Activated CD4-positive, alpha-beta T cell treated with anti-CD3 and anti-CD28 coated beads for 36 hours (primary cell): ENCODE results near the gene NKAIN1. TPM values are rescaled to one million over a fixed set of nuclear protein-coding genes. Genes with fewer than 3 reads are reported as not detected.

Source experiments
- ATAC-seq: fragments of 200-7000 bp; cut with Tn5 transposase; one replicate; pipeline ENCODE4 v1.10.0; 2021; ENCODE audit warnings: mild to moderate bottlenecking, moderate library complexity
- CTCF ChIA-PET: fragments of 350-600 bp; sonication (Branson Sonifier 250); formaldehyde crosslinking; loops from one replicate; lab custom pipeline; 2021; ENCODE audit warnings: antibody characterized with exemption; lab: Charles Lee
- POLR2A ChIA-PET: fragments of 350-600 bp; sonication (Branson Sonifier 250); formaldehyde crosslinking; loops from one replicate; lab custom pipeline; 2021; ENCODE audit warnings: antibody characterized with exemption, inconsistent platforms; lab: Charles Lee
- DNase-seq: peaks from one replicate; pipeline ENCODE4 v3.0.0-alpha.2; 2020
- H3K27ac Mint-ChIP-seq: one replicate; pipeline ENCODE4 v1.8.0; 2021; ENCODE audit warnings: mixed read lengths
- H3K27me3 Mint-ChIP-seq: one replicate; pipeline ENCODE4 v1.8.0; 2021; ENCODE audit warnings: mixed read lengths
- H3K36me3 Mint-ChIP-seq: one replicate; pipeline ENCODE4 v1.8.0; 2021; ENCODE audit warnings: low read depth, mixed read lengths
- H3K4me1 Mint-ChIP-seq: one replicate; pipeline ENCODE4 v1.8.0; 2021; ENCODE audit warnings: mixed read lengths
- H3K4me3 Mint-ChIP-seq: one replicate; pipeline ENCODE4 v1.8.0; 2021; ENCODE audit warnings: mild to moderate bottlenecking, moderate library complexity, mixed read lengths
- H3K9me3 Mint-ChIP-seq: one replicate; pipeline ENCODE4 v1.8.0; 2021; ENCODE audit warnings: low read depth, mixed read lengths
- intact Hi-C, 2 experiments: fragments of 100-400 bp; cut with DNase I in 1 of 2; cut with micrococcal nuclease in 1 of 2; formaldehyde crosslinking; loops; one replicate each; pipeline versions ENCODE4 v1.14.2 to v1.15.1; 2022 to 2024; cut with DNase I, micrococcal nuclease
- total RNA-seq, 2 experiments: library from RNA; stranded (reverse); gene quantifications; one replicate each; pipeline ENCODE4 v1.2.3, GENCODE V29; 2021

NKAIN1 gene
- total RNA-seq, 2 experiments from 2014 or later, result not detected

- DNase-seq, result no peak
- Mint-ChIP-seq H3K27ac (no peak overlapping the region), H3K9me3 (no peaks in the 10 kb centered on the region), H3K27me3 (no peaks in the 10 kb centered on the region), H3K4me3 (no peak overlapping the region), H3K36me3 (peaks cover 24% of the 10 kb centered on the region), H3K4me1 (no peaks in the 10 kb centered on the region)
- CTCF ChIA-PET, result no interaction called here
- intact Hi-C loops, result no loop called here
- POLR2A ChIA-PET, result no interaction called here
- no peak for ATAC-seq
Measured at GRCh38 chr1:31258581-31258980, 18.9 kb upstream of the NKAIN1 start.

GRCh38 chr1:31257213-31257612 lies 17.5 kb upstream of the NKAIN1 start:
- ATAC-seq, result no peak
- CTCF ChIA-PET, result no interaction called here
- peaks cover 24% of the 10 kb centered on the region for H3K36me3 Mint-ChIP-seq
- POLR2A ChIA-PET, result no interaction called here
- H3K4me3 Mint-ChIP-seq, result no peak overlapping the region
- DNase-seq, result no peak
- H3K9me3 Mint-ChIP-seq, result no peaks in the 10 kb centered on the region
- no peak overlapping the region for H3K27ac Mint-ChIP-seq
- no peaks in the 10 kb centered on the region for H3K27me3 Mint-ChIP-seq
- H3K4me1 Mint-ChIP-seq, result no peaks in the 10 kb centered on the region
- intact Hi-C loops, result no loop called here

GRCh38 chr1:31249854-31250253 lies 10.2 kb upstream of the NKAIN1 start:
- ATAC-seq, result no peak
- Mint-ChIP-seq H3K4me3 (no peak overlapping the region), H3K36me3 (no peaks in the 10 kb centered on the region), H3K27ac (no peak overlapping the region), H3K27me3 (no peaks in the 10 kb centered on the region), H3K4me1 (no peaks in the 10 kb centered on the region), H3K9me3 (no peaks in the 10 kb centered on the region)
- intact Hi-C loops, result no loop called here
- CTCF ChIA-PET, result interaction anchor here (1.1 kb wide), 1 partner anchor 69 kb away, joined by 3 read pairs; no protein-coding TSS in a partner anchor
- POLR2A ChIA-PET, result interaction anchor here (0.6 kb wide), 1 partner anchor 68 kb away, joined by 3 read pairs; no protein-coding TSS in a partner anchor
- no peak for DNase-seq

- CTCF ChIA-PET, result interaction anchor here (0.7 to 0.8 kb wide), 2 partner anchors 320 to 711 kb away, joined by 3 to 4 read pairs; no protein-coding TSS in a partner anchor
- intact Hi-C loops, result no loop called here
- H3K4me1 Mint-ChIP-seq, result no peaks in the 10 kb centered on the region
- no peak overlapping the region for H3K4me3 Mint-ChIP-seq
- ATAC-seq (no peak), DNase-seq (no peak)
- H3K27me3 Mint-ChIP-seq, result no peaks in the 10 kb centered on the region
- H3K36me3 Mint-ChIP-seq, result no peaks in the 10 kb centered on the region
- POLR2A ChIA-PET, result no interaction called here
- no peak overlapping the region for H3K27ac Mint-ChIP-seq
- no peaks in the 10 kb centered on the region for H3K9me3 Mint-ChIP-seq
Measured at GRCh38 chr1:31248276-31248675, 8.6 kb upstream of the NKAIN1 start.

GRCh38 chr1:31244326-31244725 lies 4.6 kb upstream of the NKAIN1 start:
- H3K4me1 Mint-ChIP-seq, result peaks cover 2% of the 10 kb centered on the region
- ChIA-PET POLR2A (no interaction called here), CTCF (interaction anchor here (0.6 to 0.7 kb wide), 2 partner anchors 74 to 83 kb away, joined by 3 to 4 read pairs; no protein-coding TSS in a partner anchor)
- ATAC-seq (no peak), DNase-seq (no peak)
- no peaks in the 10 kb centered on the region for H3K9me3 Mint-ChIP-seq
- intact Hi-C loops, result no loop called here
- H3K27ac Mint-ChIP-seq, result no peak overlapping the region
- H3K36me3 Mint-ChIP-seq, result no peaks in the 10 kb centered on the region
- no peak overlapping the region for H3K4me3 Mint-ChIP-seq
- peaks cover 10% of the 10 kb centered on the region for H3K27me3 Mint-ChIP-seq

- Mint-ChIP-seq H3K4me3 (no peak overlapping the region), H3K36me3 (no peaks in the 10 kb centered on the region), H3K9me3 (no peaks in the 10 kb centered on the region), H3K27me3 (peaks cover 15% of the 10 kb centered on the region), H3K27ac (no peak overlapping the region), H3K4me1 (peaks cover 7% of the 10 kb centered on the region)
- no peak for ATAC-seq
- no peak for DNase-seq
- POLR2A ChIA-PET, result no interaction called here
- CTCF ChIA-PET, result no interaction called here
- intact Hi-C loops, result no loop called here
Measured at GRCh38 chr1:31243501-31244286, 4.0 kb upstream of the NKAIN1 start.

- Mint-ChIP-seq H3K4me1 (peaks cover 9% of the 10 kb centered on the region), H3K27me3 (peaks cover 33% of the 10 kb centered on the region), H3K36me3 (no peaks in the 10 kb centered on the region), H3K9me3 (no peaks in the 10 kb centered on the region), H3K4me3 (no peak overlapping the region), H3K27ac (no peak overlapping the region)
- POLR2A ChIA-PET, result no interaction called here
- intact Hi-C loops, result no loop called here
- DNase-seq (no peak), ATAC-seq (no peak)
- CTCF ChIA-PET, result no interaction called here
Measured at GRCh38 chr1:31241321-31241720, 1.6 kb upstream of the NKAIN1 start.

GRCh38 chr1:31238986-31239613 lies 587 bp downstream of the NKAIN1 start:
- DNase-seq (peak; percentile 22), ATAC-seq (no peak)
- H3K4me3 Mint-ChIP-seq, result peak overlapping the region; percentile 29
- H3K9me3 Mint-ChIP-seq, result no peaks in the 10 kb centered on the region
- no peaks in the 10 kb centered on the region for H3K36me3 Mint-ChIP-seq
- CTCF ChIA-PET, result no interaction called here
- no peak overlapping the region for H3K27ac Mint-ChIP-seq
- peaks cover 9% of the 10 kb centered on the region for H3K4me1 Mint-ChIP-seq
- intact Hi-C loops, result no loop called here
- POLR2A ChIA-PET, result no interaction called here
- H3K27me3 Mint-ChIP-seq, result peaks cover 48% of the 10 kb centered on the region

- Mint-ChIP-seq H3K9me3 (no peaks in the 10 kb centered on the region), H3K4me3 (no peak overlapping the region), H3K27me3 (peaks cover 48% of the 10 kb centered on the region), H3K36me3 (no peaks in the 10 kb centered on the region), H3K27ac (no peak overlapping the region), H3K4me1 (peaks cover 9% of the 10 kb centered on the region)
- ATAC-seq (no peak), DNase-seq (no peak)
- POLR2A ChIA-PET, result no interaction called here
- CTCF ChIA-PET, result no interaction called here
- intact Hi-C loops, result no loop called here
Measured at GRCh38 chr1:31238612-31238985, 1.1 kb downstream of the NKAIN1 start.

GRCh38 chr1:31234870-31235269 lies 4.8 kb downstream of the NKAIN1 start:
- Mint-ChIP-seq H3K36me3 (no peaks in the 10 kb centered on the region), H3K4me3 (no peak overlapping the region), H3K27me3 (peaks cover 38% of the 10 kb centered on the region), H3K27ac (no peak overlapping the region), H3K9me3 (no peaks in the 10 kb centered on the region), H3K4me1 (peaks cover 7% of the 10 kb centered on the region)
- POLR2A ChIA-PET, result no interaction called here
- DNase-seq (no peak), ATAC-seq (no peak)
- intact Hi-C loops, result no loop called here
- CTCF ChIA-PET, result interaction anchor here (0.7 kb wide), 1 partner anchor 39 kb away, joined by 5 read pairs; no protein-coding TSS in a partner anchor

- CTCF ChIA-PET, result interaction anchor here (0.7 kb wide), 1 partner anchor 39 kb away, joined by 5 read pairs; no protein-coding TSS in a partner anchor
- Mint-ChIP-seq H3K27me3 (peaks cover 38% of the 10 kb centered on the region), H3K9me3 (no peaks in the 10 kb centered on the region), H3K4me3 (no peak overlapping the region), H3K4me1 (peaks cover 7% of the 10 kb centered on the region), H3K36me3 (no peaks in the 10 kb centered on the region), H3K27ac (no peak overlapping the region)
- ATAC-seq (no peak), DNase-seq (no peak)
- intact Hi-C loops, result no loop called here
- POLR2A ChIA-PET, result no interaction called here
Measured at GRCh38 chr1:31234123-31234708, 5.5 kb downstream of the NKAIN1 start.
